ENCODE measurements around the gene ACVR2B. TPM values are rescaled to one million over a fixed set of nuclear protein-coding genes. Genes with fewer than 3 reads are reported as not detected.
"Not testable (repeated sequence)": the region's sequence is repeated elsewhere in the genome, so short reads cannot be mapped to it uniquely, and the experiment has no call there.

ACVR2B gene
- 27.1 and 42.8 TPM in 2 replicates for total RNA-seq (ENCODE audit: low replicate concordance)
- long read RNA-seq, partial matches to known transcripts, result 0 of 2 reads
- long read RNA-seq, other reads (novel, unspliced or antisense), result 2 of 2 reads

DNA sequence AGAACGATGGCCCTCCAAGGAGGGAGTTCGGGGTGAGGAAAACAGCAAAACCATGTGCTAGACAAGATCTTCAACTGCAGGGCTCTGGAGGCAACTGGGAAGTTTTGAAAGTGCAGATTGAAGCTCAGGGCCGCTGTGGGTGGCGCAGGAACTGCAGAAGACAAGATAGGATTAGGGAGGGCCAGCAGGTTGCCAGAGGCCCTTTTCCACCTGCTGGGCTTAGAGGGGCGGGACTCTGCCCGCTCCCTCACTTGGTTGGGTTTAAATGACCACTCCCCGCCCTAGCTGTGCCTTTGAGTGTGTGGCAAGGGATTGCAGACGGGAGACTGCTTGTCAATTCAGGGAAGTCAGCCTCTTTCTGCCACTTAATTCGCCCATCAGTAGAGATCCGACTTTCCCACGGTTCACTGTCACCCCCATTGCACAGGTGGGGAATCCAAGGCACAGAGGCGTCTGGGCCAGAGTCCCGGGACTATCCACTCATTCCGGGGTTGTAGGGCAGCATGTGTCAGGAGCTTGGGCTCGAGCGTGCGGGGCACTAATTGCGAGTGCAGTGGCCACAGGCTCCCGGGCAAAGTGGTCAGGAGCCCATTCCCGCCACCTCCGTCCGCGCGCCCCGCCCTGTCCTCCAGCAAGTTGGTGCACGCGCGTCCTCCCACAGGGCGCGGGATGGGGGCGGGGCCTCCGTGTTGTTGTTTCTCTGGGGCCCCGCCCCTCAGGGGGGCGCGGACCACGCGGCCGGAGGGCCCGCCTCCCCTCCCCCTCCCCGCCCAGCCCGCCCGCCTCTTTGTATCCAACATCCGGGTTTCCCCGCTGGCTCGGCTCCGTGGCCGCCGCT lies at the start of gene ACVR2B:
Gene ACVR2B (plus strand): TSS at position 816 of the 838 bp plus-strand sequence. CDS start 433 bp downstream, outside the sequence.
- Mint-ChIP-seq H3K4me1 (ENCODE audit: unreplicated experiment) (peaks cover 17% of the 10 kb centered on the region), H3K27ac (peak within 1 kb of the TSS; percentile 98), H3K27me3 (no peaks in the 10 kb centered on the region), H3K4me3 (peak within 1 kb of the TSS; percentile 99), H3K9me3 (peaks cover 6% of the 10 kb centered on the region), H3K36me3 (no peaks in the 10 kb centered on the region)
- no peak for TF ChIP-seq CTCF (conservative IDR thresholded peaks at IDR 0.05)
- DNase-seq (ENCODE audit: extremely low spot score, unreplicated experiment), result peak; percentile 91

DNA sequence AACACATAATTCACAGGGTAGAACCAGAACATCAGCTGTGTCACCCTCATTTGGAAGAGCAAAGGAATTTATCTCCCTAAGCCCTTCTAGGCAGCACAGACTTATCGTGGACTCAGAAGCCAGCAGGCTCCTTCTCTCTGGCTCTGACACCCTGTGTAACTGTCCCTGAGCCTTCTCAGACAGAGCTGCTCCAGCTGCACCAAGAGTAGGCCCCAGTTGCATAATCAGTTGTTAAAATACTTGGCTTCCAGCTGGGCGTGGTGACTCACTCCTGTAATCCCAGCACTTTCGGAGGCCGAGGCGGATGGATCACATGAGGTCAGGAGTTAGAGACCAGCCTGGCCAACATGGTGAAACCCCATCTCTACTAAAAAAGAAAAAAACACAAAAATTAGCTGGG lies 49.4 kb upstream of the ACVR2B start:
- H3K36me3 Mint-ChIP-seq, result peaks cover 32% of the 10 kb centered on the region
- no peaks in the 10 kb centered on the region for H3K4me1 Mint-ChIP-seq (ENCODE audit: unreplicated experiment)
- no peak for DNase-seq (ENCODE audit: extremely low spot score, unreplicated experiment)
- H3K27me3 Mint-ChIP-seq, result no peaks in the 10 kb centered on the region
- H3K27ac Mint-ChIP-seq, result no peak overlapping the region
- no peaks in the 10 kb centered on the region for H3K9me3 Mint-ChIP-seq
- no peak overlapping the region for H3K4me3 Mint-ChIP-seq
- TF ChIP-seq CTCF (conservative IDR thresholded peaks at IDR 0.05), result no peak

GRCh38 chr3:38411591-38411990 lies 42.1 kb upstream of the ACVR2B start:
- TF ChIP-seq CTCF (conservative IDR thresholded peaks at IDR 0.05), result no peak
- Mint-ChIP-seq H3K27ac (no peak overlapping the region), H3K4me3 (no peak overlapping the region), H3K36me3 (no peaks in the 10 kb centered on the region), H3K9me3 (no peaks in the 10 kb centered on the region), H3K27me3 (no peaks in the 10 kb centered on the region), H3K4me1 (ENCODE audit: unreplicated experiment) (no peaks in the 10 kb centered on the region)
- no peak for DNase-seq (ENCODE audit: extremely low spot score, unreplicated experiment)

DNA sequence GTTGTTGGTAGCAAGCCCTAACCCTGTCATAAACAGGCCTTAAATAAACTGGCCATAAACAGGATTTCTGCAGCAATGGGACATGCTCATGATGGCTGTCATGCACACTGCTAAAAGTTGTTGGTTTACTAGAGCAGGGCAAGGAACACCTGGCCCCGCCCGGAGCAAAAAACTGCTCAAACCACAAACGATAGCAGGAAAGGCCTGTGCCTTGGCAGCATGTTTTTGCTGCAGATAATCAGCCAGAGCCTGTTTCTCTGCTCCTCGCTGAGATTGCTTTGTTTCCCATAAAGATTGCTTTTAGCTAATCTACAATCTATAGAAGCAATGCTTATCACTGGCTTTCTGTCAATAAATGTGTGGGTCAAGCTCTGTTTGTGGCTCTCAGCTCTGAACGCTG lies 32.9 kb upstream of the ACVR2B start:
- not testable (repeated sequence) for DNase-seq (ENCODE audit: extremely low spot score, unreplicated experiment); H3K27me3 Mint-ChIP-seq; H3K9me3 Mint-ChIP-seq; H3K4me1 Mint-ChIP-seq (ENCODE audit: unreplicated experiment); H3K36me3 Mint-ChIP-seq
- peak overlapping the region; percentile 85 for H3K27ac Mint-ChIP-seq
- peak overlapping the region; percentile 12 for H3K4me3 Mint-ChIP-seq

DNA sequence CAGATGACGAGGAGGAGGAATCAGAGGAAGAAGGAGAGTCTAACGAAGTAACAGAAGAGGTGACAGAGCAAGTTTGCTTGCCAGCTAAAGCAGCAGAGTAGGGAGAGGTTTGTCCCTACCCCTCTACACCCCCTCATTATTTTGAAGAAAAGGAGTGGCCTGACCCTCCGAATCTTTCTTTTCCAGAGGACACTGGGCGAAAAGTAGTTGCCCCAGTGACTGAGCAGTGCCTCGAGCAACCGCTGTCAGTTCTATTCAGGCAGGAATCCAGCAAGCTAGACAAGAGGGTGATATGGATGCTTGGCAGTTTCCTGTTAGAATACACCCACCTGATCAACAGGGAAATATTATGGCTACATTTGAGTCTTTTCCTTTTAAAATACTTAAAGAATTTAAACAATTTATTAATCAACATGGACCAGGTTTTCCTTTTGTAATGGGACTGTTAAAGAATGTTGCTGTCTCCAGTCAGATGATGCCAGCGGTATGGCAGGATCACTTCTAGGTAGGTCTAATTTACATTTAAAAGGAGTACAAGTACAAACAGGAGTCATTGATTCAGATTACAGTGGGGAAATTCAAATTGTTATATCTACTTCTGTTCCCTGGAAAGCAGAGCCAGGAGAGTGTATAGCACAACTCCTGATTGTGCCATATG lies 31.9 kb upstream of the ACVR2B start:
- Mint-ChIP-seq H3K4me1 (ENCODE audit: unreplicated experiment) (peaks cover 6% of the 10 kb centered on the region), H3K9me3 (no peaks in the 10 kb centered on the region), H3K27me3 (no peaks in the 10 kb centered on the region), H3K36me3 (no peaks in the 10 kb centered on the region), H3K4me3 (peak overlapping the region; percentile 32), H3K27ac (peak overlapping the region; percentile 85)
- DNase-seq (ENCODE audit: extremely low spot score, unreplicated experiment), result no peak
- no peak for TF ChIP-seq CTCF (conservative IDR thresholded peaks at IDR 0.05)

DNA sequence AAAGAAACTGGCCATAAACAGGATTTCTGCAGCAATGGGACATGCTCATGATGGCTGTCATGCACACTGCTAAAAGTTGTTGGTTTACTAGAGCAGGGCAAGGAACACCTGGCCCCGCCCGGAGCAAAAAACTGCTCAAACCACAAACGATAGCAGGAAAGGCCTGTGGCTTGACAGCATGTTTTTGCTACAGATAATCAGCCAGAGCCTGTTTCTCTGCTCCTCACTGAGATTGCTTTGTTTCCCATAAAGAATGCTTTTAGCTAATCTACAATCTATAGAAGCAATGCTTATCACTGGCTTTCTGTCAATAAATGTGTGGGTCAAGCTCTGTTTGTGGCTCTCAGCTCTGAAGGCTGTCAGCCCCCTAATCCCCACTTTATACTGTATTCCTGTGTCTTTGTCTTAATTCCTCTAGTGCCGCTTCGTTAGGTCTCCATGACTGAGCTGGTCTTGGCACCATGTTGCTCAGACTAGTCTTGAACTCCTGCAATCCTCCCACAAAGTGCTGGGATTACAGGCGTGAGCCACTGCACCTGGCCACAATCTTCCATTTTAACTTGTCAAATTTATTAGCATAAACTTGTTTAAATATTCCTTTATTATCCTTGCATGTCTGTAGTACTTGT lies 26.8 kb upstream of the ACVR2B start:
- H3K36me3 Mint-ChIP-seq; H3K27me3 Mint-ChIP-seq; H3K4me1 Mint-ChIP-seq (ENCODE audit: unreplicated experiment); DNase-seq (ENCODE audit: extremely low spot score, unreplicated experiment); H3K9me3 Mint-ChIP-seq: not testable (repeated sequence)
- Mint-ChIP-seq H3K27ac (peak overlapping the region; percentile 84), H3K4me3 (peak overlapping the region; percentile 72)

GRCh38 chr3:38432871-38433658 lies 20.6 kb upstream of the ACVR2B start:
- not testable (repeated sequence) for DNase-seq (ENCODE audit: extremely low spot score, unreplicated experiment); H3K4me1 Mint-ChIP-seq (ENCODE audit: unreplicated experiment); H3K36me3 Mint-ChIP-seq; H3K4me3 Mint-ChIP-seq; H3K27me3 Mint-ChIP-seq; H3K27ac Mint-ChIP-seq
- H3K9me3 Mint-ChIP-seq, result peaks cover 28% of the 10 kb centered on the region

DNA sequence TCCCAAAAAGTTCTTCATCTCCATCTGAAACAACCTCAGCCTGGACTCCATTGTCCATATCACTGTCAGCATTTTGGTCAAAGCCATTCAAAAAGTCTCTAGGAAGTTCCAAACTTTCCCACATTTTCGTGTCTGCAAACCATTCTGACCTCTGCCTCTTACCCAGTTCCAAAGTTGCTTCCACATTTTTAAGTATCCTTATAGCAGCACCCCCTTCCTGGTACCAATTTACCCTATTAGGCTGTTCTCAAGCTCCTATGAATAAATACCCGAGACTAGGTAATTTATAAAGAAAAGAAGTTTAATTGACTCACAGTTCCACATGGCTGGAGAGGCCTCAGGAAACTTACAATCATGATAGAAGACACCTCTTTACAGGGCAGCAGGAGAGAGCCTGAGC lies 20.0 kb upstream of the ACVR2B start:
- H3K36me3 Mint-ChIP-seq; H3K4me1 Mint-ChIP-seq (ENCODE audit: unreplicated experiment); H3K27ac Mint-ChIP-seq; DNase-seq (ENCODE audit: extremely low spot score, unreplicated experiment); H3K27me3 Mint-ChIP-seq; H3K4me3 Mint-ChIP-seq: not testable (repeated sequence)
- H3K9me3 Mint-ChIP-seq, result peaks cover 28% of the 10 kb centered on the region

All from type B pancreatic cell (in vitro differentiated cells).